ENCODE results near the gene ACER3.
A peak's percentile ranks its signal among the peaks of the same experiment; 100 is the strongest.
"Not testable (repeated sequence)": the region's sequence is repeated elsewhere in the genome, so short reads cannot be mapped to it uniquely, and the experiment has no call there.

ACER3 gene

DNA sequence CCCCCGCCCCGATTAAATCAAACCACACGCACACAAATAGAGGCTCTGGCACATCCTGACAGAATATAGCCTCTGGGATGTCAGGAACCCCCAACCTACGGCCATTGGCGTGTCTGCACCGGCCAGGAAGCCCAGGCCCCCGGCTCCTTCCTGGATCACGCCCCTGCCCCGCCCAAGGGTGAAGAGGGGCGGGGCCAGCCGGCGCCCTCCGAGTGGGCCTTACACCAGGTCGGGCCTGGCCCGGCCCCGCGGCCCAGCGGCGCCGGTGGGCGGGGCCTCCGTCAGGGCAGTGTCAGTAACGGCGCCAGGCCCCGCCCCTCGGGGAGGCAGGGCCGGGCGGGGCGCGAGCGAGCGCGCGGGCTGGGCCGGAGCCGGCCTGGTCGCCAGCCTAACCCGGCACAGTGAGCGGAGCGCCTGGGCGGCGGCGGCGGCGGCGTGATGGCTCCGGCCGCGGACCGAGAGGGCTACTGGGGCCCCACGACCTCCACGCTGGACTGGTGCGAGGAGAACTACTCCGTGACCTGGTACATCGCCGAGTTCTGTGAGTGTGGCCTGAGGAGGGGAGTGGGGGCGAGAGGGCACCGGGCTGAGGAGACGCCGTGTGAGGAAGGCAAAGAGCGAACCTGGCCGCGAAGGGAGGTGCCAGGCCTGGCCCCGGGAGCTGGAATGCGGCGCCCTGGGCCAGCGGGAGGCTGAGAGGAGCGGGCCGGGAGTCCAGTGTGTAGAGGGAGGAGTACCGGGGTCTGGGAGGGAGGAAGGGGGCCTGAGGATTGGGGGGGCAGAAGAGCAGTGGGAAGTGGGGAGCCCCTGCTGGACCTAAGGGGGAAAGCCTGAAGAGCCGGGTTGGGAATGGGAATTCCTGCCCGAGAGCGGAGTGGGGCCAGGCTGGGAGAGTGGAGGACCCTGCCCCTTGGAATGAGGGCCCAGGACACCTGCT lies at the start of gene ACER3:
Gene ACER3 (plus strand): TSS at position 380 of the 937 bp plus-strand sequence. CDS start 59 bp downstream, at position 439.
- DNase-seq (ENCODE audit: low read depth in 2 of 2, low spot score in 1 of 2), result peak; percentile 33 to 74

DNA sequence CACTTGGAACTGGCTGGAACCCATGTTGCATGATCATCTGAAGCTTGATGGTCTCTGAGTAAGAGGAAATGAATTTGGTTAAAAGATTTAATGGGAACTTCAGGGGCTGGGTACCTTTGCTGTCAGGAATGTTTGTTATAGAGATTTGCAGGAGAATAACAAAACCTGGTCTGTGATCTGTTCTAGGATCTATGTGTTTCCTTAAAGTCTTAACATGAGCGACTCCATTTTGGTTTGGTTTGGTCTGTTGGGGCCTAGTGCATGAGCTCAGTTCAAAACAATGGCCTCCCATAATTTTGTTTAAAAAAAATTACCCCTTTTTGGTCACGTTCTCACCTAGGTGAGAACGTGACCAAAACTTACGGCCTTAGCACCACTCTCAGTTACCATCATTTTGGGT lies 49.5 kb upstream of the ACER3 start:
- DNase-seq (ENCODE audit: low read depth in 2 of 2, low spot score in 1 of 2), result no peak

DNA sequence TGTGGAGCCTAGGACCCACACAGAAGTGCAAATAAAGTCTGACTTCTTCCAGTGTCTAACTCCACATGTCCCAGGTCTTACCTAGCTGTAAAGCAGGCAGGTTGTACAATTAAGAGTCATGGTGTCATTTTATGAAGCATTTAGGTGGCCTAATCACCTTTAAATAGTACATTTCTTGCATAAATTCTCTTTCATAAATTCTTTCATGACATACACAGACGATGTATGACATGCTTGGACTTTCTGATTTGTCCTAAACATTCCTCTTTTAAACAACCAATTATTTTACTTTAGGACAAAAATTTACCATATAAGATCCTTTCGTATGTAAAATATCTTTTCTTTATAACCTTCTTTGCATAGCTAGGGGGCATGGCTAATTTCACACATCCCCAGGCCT lies 46.3 kb upstream of the ACER3 start:
- DNase-seq (ENCODE audit: low read depth in 2 of 2, low spot score in 1 of 2), result no peak

DNA sequence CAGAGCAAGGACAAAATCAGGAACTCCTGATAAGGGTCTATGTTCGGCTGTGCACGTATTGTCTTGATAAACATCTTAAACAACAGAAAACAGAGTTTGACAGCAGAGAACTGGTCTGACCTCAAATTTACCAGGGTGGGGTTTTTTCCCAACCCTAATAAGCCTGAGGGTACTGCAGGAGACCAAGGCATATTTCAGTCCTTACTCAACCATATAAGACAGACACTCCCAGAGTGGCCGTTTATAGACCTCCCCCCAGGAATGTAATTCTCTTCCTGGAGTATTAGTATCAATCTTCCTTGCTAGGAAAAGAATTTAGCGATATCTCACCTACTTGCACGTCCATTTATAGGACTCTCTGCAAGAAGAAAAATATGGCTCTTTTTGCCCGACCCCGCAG lies 45.0 kb upstream of the ACER3 start:
- DNase-seq (ENCODE audit: low read depth in 2 of 2, low spot score in 1 of 2), result not testable (repeated sequence)

DNA sequence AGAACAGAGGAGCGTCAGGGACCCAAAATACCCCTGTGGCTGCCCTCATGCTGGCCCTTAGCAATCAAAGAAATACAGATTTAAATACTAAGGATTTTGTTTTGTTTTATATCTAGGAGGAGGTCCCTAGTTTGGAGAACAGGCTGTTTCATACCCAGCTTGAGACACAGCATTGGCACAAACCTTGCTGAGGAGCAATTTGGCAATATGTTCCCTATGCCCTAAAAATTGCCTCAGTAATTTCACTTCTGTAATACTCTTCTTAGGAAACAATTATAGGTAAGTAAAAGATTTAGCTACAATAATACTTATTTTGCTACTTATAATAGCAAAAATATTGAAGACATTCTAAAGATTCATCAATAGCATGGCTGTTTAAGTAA lies 40.5 kb upstream of the ACER3 start:
- DNase-seq (ENCODE audit: low read depth in 2 of 2, low spot score in 1 of 2), result no peak

DNA sequence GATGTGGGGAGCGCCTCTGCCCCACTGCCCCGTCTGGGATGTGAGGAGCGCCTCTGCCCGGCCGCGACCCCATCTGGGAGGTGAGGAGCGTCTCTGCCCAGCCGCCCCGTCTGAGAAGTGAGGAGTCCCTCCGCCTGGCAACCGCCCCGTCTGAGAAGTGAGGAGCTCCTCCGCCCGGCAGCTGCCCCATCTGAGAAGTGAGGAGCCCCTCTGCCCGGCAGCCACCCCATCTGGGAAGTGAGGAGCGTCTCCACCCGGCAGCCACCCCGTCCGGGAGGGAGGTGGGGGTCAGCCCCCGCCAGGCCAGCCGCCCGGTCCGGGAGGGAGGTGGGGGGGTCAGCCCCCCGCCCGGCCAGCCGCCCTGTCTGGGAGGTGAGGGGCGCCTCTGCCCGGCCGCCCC lies 39.3 kb upstream of the ACER3 start:
- DNase-seq (ENCODE audit: low read depth in 2 of 2, low spot score in 1 of 2), result not testable (repeated sequence)

DNA sequence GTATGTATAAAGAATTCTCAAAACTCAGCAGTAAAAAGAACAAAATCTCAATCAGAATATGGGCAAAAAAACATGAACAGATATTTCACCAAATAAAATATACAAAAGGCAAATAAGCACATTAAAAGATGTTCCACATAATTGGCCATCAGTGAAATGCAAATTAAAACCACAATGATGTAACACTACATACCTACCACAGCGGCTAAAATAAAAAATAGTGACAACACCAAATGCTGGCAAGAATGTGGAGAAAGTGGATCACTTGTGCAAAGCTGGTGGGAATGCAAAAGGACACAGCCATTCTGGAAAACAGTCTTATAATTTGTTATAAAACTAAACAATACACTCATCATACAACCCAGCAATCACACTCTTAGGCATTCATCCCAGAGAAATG lies 38.3 kb upstream of the ACER3 start:
- no peak for DNase-seq (ENCODE audit: low read depth in 2 of 2, low spot score in 1 of 2)

DNA sequence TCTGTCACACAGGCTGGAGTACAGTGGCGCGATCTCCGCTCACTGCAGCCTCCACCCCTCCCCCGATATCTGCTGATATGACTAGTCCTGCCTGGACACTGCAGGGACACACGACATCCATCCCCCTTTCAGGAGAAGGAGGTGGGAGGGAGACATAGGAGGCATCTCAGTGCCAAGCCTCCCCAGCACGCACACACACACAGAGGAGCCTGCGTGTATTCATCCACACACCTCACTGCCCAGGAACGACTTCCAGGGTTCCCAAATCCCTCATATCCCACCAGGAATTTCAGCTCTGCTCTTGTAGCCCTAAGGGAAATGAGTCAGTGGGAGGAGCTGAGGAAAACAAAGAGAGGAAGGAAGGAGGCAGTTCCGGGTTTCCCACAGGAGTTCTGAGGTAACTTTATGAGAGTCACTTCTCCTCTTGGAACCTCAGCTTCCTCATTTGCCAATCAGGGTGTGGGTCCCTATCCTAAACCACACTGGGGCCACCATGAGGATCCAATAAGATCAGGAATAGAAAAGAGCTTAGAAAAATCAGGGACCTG lies 37.2 kb upstream of the ACER3 start:
- DNase-seq (ENCODE audit: low read depth in 2 of 2, low spot score in 1 of 2), result no peak

DNA sequence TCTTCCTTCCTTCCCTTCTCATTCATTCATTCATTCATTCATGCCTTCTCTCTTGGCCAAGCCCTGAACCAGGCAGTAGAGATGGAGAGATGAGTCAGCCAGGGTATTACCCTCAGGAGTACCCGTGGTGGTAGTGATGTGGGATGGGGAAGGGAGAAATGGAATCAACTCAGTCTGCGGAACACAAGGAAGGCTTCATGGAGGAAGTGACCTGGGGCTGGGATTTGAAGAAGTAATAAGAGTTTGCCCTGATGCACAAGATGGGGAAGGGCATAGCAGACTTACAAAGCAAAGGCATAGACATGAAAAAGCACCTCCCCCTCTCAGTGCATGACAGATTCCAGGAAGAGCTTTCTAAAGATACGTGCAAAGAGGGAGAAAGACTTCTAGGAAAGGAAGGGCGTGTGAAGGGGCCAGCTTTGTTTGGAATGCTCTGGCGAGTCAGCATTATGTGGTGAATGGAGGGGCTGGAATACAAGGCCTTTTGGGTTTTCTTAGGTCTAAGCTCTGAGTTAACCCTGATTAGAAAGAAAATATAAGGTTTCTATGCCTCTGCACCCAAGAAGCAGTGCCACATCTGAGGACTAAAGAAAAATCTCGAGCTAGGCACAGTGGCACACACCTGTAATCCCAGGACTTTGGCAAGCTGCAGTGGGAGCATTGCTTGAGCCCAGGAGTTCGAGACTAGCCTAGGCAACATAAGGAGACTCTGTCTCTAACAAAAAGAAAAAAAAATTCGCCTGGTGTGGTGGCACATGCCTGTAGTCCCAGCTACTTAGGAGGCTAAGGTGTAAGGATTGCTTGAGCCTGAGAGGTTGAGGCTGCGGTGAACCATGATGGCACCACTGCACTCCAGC lies 36.4 kb upstream of the ACER3 start:
- no peak for DNase-seq (ENCODE audit: low read depth in 2 of 2, low spot score in 1 of 2)

DNA sequence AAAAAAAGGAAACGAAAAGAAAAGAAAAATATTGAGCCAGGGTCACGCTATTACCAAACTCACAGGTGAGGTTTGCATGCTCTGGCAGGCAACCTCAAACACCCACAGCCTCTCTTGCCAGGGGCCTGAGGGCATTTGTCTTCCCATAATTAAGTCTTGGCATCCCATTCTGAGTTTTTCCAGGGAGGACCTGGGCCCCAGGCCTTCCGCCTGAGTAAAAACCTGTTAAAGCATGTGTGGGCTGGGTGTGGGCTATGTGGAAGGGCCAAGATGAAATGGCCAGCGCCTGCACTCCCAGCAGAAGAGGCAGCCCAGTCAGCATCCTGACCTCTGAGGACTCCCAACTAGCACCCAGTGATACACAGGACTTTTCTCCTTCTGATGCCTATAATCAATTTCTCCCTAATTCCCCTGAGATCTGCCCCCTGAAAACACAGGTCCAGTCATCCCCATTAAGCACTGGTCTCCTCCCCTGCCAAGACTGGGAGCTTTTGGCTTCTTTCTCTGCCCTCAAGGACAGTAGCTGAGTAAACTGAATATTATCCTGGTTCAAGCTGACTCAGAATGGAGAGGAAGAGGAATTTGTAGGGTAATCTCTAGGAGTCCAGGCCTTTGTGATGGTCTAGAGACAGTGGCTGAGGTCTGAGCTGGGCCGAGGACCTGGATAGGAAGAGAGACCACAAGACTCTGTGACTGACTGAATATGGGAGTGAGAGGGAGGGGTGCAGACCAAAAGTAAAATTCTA lies 35.6 kb upstream of the ACER3 start:
- no peak for DNase-seq (ENCODE audit: low read depth in 2 of 2, low spot score in 1 of 2)

DNA sequence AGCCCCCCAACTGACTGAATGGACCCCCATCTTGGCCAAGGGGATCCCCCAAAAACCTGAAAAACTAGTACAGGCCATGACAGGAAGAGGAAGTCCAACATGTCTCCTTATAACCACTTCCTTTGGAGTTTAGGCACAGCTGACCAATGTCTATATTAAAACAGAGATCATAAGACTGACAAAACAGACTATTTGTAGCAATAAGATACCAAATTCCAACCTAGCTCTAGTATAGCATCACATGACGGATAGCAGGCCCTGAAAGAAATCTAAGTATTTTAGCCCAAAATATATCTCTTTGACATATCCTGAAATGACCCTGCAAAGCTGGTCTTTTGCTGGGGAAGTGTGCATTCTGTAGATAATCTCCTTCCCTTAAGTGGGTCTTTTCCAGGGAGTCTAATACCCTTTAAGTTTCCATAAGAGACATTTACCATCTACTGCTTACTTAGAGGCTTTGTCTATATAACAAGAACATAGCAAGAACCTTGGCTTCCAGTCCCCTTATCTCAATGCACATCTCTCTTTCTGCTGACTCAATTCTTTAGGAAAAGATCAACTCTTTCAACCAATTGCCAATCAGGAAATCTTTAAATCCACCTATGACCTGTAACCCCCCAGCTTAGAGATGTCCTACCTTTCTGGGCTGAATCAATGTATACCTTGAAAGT lies 34.9 kb upstream of the ACER3 start:
- no peak for DNase-seq (ENCODE audit: low read depth in 2 of 2, low spot score in 1 of 2)

DNA sequence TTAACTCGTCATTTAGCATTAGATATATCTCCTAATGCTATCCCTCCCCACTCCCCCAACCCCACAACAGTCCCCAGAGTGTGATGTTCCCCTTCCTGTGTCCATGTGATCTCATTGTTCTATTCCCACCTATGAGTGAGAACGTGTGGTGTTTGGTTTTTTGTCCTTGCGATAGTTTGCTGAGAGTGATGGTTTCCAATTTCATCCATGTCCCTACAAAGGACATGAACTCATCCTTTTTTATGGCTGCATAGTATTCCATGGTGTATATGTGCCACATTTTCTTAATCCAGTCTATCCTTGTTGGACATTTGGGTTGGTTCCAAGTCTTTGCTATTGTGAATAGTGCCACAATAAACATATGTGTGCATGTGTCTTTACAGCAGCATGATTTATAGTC lies 34.2 kb upstream of the ACER3 start:
- not testable (repeated sequence) for DNase-seq (ENCODE audit: low read depth in 2 of 2, low spot score in 1 of 2)

DNA sequence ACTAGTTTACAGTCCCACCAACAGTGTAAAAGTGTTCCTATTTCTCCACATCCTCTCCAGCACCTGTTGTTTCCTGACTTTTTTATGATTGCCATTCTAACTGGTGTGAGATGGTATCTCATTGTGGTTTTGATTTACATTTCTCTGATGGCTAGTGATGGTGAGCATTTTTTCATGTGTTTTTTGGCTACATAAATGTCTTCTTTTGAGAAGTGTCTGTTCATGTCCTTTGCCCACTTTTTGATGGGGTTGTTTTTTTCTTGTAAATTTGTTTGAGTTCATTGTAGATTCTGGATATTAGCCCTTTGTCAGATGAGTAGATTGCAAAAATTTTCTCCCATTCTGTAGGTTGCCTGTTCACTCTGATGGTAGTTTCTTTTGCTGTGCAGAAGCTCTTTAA lies 33.7 kb upstream of the ACER3 start:
- not testable (repeated sequence) for DNase-seq (ENCODE audit: low read depth in 2 of 2, low spot score in 1 of 2)

DNA sequence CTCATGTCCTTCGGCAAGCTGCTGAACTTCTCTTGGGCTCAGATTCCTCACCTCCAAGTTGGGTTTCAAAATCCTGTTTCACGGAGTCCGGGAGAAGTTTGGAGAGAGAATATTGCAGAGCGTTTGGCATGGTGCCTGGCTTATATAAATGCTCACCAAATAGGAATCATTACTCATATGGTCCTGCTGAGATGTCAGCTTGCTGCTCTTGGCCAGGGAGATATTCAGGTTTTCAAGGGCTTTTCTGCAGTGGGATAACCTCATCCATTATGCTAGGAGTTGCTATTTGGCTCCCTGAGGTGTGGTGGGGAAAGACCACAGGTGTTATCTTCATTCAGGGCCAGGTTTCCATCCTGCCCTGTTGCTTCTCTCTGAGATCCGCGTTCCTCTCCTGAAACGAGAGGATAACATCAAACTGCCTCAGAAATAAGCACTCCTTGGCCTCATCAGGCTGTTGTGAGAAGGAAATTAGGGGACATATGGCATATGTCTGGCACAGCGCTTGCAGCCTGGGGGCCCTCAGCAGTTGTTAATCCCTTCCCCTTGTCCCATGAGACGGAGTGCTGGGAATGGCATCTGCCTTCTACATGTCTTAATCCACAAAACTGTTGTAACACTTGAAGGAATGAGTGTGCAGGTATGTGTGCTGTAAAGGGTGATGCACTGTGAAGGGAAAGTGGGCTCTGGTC lies 29.9 kb upstream of the ACER3 start:
- DNase-seq (ENCODE audit: low read depth in 2 of 2, low spot score in 1 of 2), result no peak

DNA sequence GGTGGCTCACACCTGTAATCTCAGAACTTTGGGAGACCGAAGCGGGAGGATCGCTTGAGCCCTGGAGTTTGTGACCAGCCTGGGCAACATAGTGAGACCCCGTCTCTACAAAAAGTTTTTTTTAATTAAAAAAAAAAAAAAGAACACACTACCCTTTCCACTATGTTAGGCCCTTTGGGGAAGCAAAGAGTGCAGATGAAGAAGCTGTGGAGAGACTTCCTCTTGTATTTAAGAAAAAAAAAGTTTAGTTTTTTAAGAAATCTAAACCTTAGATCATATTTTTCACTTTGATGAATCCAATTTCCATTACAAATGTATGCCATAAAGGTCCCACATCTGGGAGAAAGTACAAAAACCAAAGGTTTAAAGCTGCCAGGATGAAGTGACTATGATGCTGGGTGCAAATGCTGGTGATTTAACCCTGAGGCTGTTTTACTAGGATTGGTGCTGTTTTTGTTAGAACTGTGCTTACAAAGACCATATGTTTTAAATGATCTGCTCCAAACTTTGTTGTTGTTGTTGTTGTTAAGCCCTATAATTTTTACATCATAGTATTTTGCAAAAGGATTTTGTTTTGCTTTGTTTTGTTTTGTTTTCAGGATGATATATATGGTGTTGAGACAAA lies 28.9 kb upstream of the ACER3 start:
- DNase-seq (ENCODE audit: low read depth in 2 of 2, low spot score in 1 of 2), result no peak

DNA sequence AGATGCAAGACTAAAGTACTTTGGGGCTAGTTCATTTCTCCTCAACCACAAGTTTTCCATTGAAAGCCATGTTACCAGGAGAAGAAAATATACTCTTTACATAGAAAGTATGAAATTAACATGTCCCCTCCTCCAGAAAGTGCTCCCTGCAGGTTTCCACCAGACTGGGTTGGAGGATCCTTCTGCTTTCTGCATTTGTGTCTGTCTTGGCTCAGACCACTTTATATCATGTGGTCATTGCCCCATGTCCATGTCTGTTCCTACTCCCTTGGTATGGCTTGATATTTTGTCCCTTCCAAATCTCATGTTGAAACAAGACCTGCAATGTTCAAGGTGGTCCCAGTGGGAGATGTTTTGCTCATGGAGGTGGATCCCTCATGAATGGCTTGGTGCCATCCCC lies 28.4 kb upstream of the ACER3 start:
- DNase-seq (ENCODE audit: low read depth in 2 of 2, low spot score in 1 of 2), result no peak

DNA sequence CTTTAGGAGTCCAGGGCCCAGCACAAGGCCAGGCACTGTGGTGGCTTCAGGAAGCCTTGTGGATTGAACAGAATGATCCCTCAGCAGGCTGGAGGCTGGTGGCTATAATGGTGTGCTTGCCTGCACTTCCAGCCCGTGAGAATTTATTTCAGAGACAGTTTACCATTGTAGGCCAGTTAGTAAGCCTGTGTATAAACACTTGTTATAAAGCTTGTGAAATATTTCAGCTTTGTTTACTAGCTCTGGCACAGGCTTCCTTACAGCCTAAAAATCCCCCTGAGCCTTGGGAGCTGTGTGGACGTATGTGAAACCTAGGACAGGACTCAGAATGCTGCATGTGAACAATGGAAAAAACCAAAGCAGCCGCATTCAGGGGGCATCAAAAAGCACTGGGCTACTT lies 26.6 kb upstream of the ACER3 start:
- DNase-seq (ENCODE audit: low read depth in 2 of 2, low spot score in 1 of 2), result no peak

DNA sequence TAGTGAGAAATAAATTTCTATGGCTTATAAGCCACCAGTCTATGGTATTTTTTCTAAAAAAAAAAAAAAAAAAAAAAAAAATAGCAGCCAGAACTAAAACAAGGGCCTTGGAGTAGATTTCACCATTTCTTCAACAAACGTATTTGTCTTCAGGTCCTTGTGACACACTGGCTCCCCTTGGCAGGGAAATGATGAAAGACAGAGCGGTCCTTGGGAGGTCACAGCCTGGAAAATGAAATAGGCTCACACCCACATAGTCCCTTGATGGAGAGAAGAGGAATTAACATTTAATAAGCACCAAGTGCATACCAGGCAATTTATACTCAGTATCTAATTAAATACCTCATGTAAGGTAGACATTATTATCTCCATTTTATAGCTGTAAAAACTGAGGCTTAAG lies 25.7 kb upstream of the ACER3 start:
- no peak for DNase-seq (ENCODE audit: low read depth in 2 of 2, low spot score in 1 of 2)

DNA sequence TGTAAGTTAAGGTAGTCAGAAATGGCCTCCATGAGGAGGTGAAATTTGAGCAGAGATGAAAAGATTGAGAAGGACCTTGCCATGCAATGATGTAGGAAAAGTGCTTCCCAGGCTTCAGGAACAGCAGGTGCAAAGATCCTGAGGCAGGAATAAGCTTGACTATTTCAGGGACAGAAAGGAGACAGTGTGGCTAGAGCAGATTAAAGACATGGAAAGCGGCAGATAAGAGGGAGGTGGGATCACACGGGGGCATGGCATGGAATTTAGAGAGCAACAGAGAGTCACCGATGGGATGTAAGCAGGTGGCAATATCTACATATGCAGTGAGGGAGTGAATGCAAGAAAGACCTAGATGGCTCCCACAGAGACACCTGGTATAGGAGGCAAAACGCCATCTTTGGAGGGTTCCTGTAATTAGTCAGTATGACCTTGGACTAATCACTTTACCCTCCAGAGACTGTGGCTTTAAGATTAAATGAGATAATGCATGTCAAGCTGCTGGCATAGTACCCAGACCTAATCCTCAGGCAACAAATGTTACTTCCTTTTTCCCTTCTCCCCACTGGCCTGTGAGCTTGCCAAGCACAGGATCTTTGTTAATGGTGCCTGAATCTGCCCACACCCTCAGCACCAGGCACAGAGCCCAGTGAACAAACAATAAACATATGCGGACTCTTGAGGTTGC lies 24.6 kb upstream of the ACER3 start:
- DNase-seq (ENCODE audit: low read depth in 2 of 2, low spot score in 1 of 2), result no peak
